ENCODE data around the gene ZFHX3. TPM values are rescaled to one million over a fixed set of nuclear protein-coding genes. Genes with fewer than 3 reads are reported as not detected.

Gene ZFHX3
- total RNA-seq, 1 donor from 2014 or later: 19.8 TPM

GRCh38 chr16:72889616-72890582, 158.0 kb downstream of the ZFHX3 start:
- DNase-seq (ENCODE audit: extremely low read depth, low read depth, low spot score): no peak

- no peak for DNase-seq (ENCODE audit: extremely low read depth, low read depth, low spot score)
These were observed 160.4 kb downstream of the ZFHX3 start for GRCh38 chr16:72887537-72887936.

- DNase-seq (ENCODE audit: extremely low read depth, low read depth, low spot score): no peak
These were observed 161.5 kb downstream of the ZFHX3 start for GRCh38 chr16:72886346-72886974.

GRCh38 chr16:72884573-72884972, 163.4 kb downstream of the ZFHX3 start:
- no peak for DNase-seq (ENCODE audit: extremely low read depth, low read depth, low spot score)

- no peak for DNase-seq (ENCODE audit: extremely low read depth, low read depth, low spot score)
These were observed 163.9 kb downstream of the ZFHX3 start for GRCh38 chr16:72884037-72884436.

- DNase-seq (ENCODE audit: extremely low read depth, low read depth, low spot score): no peak
These were observed 168.1 kb downstream of the ZFHX3 start for GRCh38 chr16:72879846-72880245.

- no peak for DNase-seq (ENCODE audit: extremely low read depth, low read depth, low spot score)
These were observed 169.3 kb downstream of the ZFHX3 start for GRCh38 chr16:72878301-72879269.

GRCh38 chr16:72877374-72878028, 170.4 kb downstream of the ZFHX3 start:
- DNase-seq (ENCODE audit: extremely low read depth, low read depth, low spot score): peak; percentile 78

GRCh38 chr16:72876981-72877373, 171.0 kb downstream of the ZFHX3 start:
- no peak for DNase-seq (ENCODE audit: extremely low read depth, low read depth, low spot score)

GRCh38 chr16:72876221-72876620, 171.7 kb downstream of the ZFHX3 start:
- DNase-seq (ENCODE audit: extremely low read depth, low read depth, low spot score): peak; percentile 16

- DNase-seq (ENCODE audit: extremely low read depth, low read depth, low spot score): no peak
These were observed 172.5 kb downstream of the ZFHX3 start for GRCh38 chr16:72875291-72876031.

GRCh38 chr16:72873853-72874252, 174.1 kb downstream of the ZFHX3 start:
- no peak for DNase-seq (ENCODE audit: extremely low read depth, low read depth, low spot score)

GRCh38 chr16:72873044-72873443, 174.9 kb downstream of the ZFHX3 start:
- DNase-seq (ENCODE audit: extremely low read depth, low read depth, low spot score): no peak

GRCh38 chr16:72865835-72866234, 182.1 kb downstream of the ZFHX3 start:
- DNase-seq (ENCODE audit: extremely low read depth, low read depth, low spot score): no peak

- DNase-seq (ENCODE audit: extremely low read depth, low read depth, low spot score): no peak
These were observed 182.7 kb downstream of the ZFHX3 start for GRCh38 chr16:72865258-72865657.

- no peak for DNase-seq (ENCODE audit: extremely low read depth, low read depth, low spot score)
These were observed 183.6 kb downstream of the ZFHX3 start for GRCh38 chr16:72864130-72864833.

GRCh38 chr16:72862090-72862489, 185.8 kb downstream of the ZFHX3 start:
- no peak for DNase-seq (ENCODE audit: extremely low read depth, low read depth, low spot score)

- DNase-seq (ENCODE audit: extremely low read depth, low read depth, low spot score): no peak
These were observed 187.0 kb downstream of the ZFHX3 start for GRCh38 chr16:72860726-72861562.

Measured in glomerular endothelial cell (primary cell).